DMS114 treated with DMSO at 0.1 percent for 48 hours (cell line): ENCODE measurements around the gene LRRC18.

ENCODE experiments used
- DNase-seq: peaks from one replicate; lab custom pipeline; 2025; ENCODE audit not compliant: unreplicated experiment; lab: John Stamatoyannopoulos, UW

LRRC18 gene

DNA sequence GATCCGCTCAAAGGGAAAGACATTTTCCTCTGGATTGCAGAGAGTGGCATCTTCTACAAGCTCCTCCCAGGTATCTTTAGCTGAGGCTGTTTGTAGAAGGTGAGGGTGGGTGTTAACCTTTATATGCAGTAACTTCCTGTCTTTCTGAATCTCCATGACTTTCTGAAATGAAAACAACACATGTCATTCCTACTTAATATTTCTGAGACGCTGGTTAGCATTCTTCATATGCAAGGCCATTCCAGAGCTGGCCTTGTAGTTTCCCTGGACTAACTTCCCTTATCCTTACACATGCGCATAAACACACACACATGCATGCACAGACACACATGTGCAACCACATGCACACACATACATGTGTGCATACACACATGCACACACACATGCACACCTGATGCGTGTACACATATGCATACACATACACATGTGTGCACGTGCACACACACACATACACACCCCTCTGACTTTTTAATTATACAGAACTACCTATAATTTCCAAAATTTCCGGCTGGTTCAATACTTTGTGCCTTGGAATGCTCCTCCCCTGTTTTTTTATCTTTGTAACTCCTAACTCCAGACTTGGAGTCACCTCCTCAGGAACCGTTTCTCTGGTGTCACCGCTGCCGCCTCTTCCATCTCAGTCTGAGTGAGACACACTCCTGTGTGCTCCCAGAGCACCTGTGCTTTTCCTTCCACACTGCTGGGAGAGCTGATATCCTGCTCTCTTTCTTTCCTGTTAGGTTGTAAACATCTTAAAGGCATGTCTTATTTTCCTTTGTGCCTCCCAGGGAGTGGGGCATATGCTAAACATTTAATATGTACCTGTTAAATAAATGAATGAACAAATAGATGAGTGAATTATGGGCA is 55.2 kb downstream of the LRRC18 start:
- DNase-seq, result no peak

GRCh38 chr10:48883701-48884100 is 55.9 kb downstream of the LRRC18 start:
- DNase-seq, result no peak

GRCh38 chr10:48882881-48883280 is 56.8 kb downstream of the LRRC18 start:
- DNase-seq, result no peak

DNA sequence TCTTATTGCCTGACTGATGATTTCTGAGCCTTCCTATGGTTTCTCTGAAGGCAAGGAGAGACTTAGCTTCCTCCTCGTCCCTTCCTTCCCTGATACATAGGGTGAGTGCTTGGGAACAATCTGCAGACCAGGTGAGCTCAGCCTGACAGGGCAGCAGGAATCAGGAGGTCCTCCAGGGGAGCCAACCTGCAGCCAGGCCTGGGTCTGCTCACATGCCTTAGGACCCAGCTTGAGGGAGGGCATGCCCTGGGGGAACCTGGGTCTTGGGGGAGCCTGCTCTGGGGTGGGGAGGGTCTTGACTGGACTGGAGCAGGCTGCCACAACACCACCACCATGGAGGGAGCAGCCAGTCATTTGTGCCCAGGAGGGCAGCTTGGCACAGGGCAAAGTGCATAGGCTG is 57.7 kb downstream of the LRRC18 start:
- no peak for DNase-seq

- DNase-seq, result no peak
Measured at GRCh38 chr10:48880016-48880705, 59.5 kb downstream of the LRRC18 start.

DNA sequence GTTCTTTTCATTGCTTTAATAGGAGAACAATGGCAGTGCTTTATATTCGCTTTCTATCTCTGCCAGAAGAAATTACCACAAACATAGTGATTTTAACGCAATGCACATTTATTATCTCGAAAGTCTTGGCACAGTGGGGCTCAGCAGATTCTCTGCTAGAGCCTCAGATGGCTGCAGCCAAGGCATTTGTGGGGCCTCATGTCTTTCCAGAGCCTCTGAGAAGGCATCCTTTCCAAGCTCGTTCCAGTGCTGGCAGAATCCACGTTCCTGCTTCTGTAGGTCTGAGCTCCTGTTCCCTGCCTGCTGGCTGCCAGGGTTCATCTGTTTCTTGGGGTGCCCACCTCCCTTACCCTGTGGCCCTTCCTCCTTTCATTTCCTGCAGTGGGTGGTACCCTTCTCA is 60.2 kb downstream of the LRRC18 start:
- no peak for DNase-seq

- DNase-seq, result no peak
Measured at GRCh38 chr10:48878091-48878490, 61.5 kb downstream of the LRRC18 start.

DNA sequence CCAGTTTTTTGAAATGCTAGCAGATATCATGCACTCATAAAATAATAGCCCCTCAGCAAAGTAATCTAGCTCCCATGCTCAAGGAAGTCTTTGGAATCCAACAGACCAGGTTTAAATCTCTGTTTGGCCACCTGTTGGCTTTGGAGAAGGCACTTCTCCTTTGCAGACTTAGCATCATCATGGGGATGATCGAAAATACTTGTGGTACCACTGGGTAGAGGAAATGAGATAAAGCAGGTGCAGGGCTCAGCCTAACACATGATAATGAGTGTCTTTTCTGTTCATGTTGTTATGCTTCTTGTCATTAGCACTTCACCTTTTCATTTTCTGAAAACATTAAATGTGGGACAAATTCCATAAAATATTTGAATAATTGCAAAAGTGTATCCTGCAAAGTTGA is 67.4 kb downstream of the LRRC18 start:
- DNase-seq, result no peak
